ENCODE measurements around the gene GALNT16.
"Not testable (repeated sequence)": the region's sequence is repeated elsewhere in the genome, so short reads cannot be mapped to it uniquely, and the experiment has no call there.

The GALNT16 gene

GRCh38 chr14:69370061-69370460, 110.1 kb downstream of the GALNT16 start:
- no peak for DNase-seq

DNA sequence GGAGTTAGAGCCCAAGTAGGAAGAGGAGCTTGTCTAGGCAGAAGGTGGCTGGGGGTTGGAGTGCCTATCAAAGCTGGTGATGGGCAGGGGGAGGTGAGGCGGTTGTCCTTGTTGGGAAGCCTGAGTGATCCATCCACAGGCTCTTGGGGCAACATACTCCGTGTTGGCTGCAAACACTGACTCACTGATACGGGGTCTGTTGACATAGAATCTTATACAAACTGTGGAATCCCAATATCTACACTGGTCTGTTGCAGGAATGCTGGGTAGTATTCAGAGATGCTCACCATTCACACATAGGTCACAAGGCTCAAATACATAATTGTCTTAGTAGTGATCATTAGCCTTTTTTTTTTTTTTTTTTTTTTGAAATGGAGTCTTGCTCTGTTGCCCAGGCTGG, 112.2 kb downstream of the GALNT16 start:
- DNase-seq = no peak

- DNase-seq = no peak
These were observed 113.1 kb downstream of the GALNT16 start for GRCh38 chr14:69373104-69373503.

- DNase-seq = no peak
These were observed 114.3 kb downstream of the GALNT16 start for GRCh38 chr14:69374235-69374634.

DNA sequence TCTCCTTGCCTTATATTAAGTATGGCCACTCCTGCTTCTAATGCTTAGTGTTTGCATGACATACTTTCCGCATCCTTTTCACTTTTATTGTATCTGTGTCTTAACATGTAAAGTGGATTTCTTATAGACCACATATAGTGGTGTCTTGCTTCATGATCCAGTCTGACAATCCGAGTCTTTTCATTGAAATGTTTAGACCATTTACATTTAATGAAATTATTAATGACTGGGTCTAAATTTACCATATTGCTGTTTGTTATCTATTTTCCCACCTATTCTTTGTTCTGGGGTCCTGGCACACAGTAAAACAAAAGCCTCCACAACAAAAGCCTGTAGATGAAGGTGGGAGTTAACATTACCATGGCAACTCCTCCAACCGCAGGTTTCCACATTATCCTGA, 115.2 kb downstream of the GALNT16 start:
- no peak for DNase-seq

DNA sequence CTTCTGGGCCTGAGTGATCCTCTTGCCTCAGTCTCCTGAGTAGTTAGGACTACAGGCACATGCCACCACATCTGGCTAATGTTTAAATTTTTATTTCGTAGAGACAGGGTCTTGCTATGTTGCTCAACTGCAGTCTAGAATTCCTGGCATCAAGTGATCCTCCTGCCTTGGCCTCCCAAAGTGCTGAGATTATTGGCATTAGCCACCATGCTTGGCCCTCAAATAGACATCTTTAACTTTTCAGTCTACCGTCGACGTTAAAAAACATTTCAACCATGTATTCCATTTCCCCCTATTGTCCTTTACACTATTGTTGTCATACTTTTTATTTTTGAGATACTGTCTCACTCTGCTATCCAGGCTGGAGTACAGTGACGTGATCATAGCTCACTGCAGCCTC, 115.8 kb downstream of the GALNT16 start:
- DNase-seq = no peak

DNA sequence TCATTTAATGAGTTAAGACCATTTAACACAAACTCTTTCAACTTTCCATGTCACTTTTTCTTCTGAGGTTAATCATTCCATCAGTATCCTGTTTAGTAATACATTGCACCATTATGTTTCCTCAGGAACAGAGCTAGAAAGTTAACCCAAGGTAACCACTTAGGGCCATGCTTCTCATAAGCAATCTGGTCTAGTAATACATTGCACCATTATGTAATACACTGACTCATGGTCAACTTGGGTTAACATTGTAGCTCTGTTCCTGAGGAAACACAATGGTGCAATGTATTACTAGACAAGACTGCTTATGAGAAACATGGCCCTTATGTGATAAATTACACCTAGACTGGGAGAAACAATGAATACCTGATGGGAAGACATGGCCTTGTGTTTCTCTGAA, 116.5 kb downstream of the GALNT16 start:
- no peak for DNase-seq

GRCh38 chr14:69378274-69378673, 118.3 kb downstream of the GALNT16 start:
- DNase-seq = no peak

DNA sequence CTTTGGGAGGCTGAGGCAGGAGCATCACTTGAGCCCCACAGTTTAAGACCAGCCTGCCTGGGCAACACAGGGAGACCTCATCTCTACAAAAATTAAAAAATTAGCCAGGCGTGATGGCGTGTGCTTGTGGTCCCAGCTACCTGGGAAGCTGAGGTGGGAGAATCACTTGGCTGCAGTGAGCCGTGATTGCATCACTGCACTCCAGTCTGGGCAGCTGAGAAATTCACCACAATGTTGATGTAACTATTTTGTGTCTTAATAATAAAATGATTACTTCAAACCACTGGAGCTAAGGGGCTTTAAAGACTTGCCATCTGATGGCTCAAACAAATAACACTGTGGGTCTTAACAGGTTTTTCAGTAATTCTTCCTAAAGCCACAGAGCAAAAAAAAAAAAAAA, 127.4 kb downstream of the GALNT16 start:
- DNase-seq = no peak

DNA sequence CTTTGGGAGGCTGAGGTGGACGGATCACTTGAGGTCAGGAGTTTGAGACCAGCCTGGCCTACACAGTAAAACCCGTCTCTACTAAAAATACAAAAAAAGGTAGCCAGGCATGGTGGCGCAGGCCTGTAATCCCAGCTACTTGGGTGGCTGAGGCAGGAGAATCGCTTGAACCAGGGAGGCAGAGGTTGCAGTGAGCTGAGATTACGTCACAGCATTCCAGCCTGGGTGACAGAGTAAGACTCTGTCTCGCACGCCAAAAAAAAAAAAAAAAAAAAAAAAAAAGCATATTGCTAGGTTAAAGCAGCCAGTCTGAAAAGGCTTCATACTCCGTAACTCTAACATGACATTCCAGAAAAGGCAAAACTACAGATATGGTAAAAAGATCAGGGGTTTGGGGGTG, 131.4 kb downstream of the GALNT16 start:
- DNase-seq = not testable (repeated sequence)

- DNase-seq = no peak
These were observed 132.5 kb downstream of the GALNT16 start for GRCh38 chr14:69392481-69392880.

GRCh38 chr14:69395929-69396328, 136.0 kb downstream of the GALNT16 start:
- no peak for DNase-seq

GRCh38 chr14:69398053-69398817, 138.3 kb downstream of the GALNT16 start, which contains the start of the genes ERH and SLC39A9:
TSS of gene ERH (minus strand) at chr14:69398299. CDS start at chr14:69398233, 66 bp downstream.
TSS of gene SLC39A9 (plus strand) at chr14:69398692. CDS start at chr14:69399370, 678 bp downstream.
- DNase-seq = peak; percentile 100

GRCh38 chr14:69398818-69399210, 138.9 kb downstream of the GALNT16 start:
- DNase-seq = peak; percentile 66

DNA sequence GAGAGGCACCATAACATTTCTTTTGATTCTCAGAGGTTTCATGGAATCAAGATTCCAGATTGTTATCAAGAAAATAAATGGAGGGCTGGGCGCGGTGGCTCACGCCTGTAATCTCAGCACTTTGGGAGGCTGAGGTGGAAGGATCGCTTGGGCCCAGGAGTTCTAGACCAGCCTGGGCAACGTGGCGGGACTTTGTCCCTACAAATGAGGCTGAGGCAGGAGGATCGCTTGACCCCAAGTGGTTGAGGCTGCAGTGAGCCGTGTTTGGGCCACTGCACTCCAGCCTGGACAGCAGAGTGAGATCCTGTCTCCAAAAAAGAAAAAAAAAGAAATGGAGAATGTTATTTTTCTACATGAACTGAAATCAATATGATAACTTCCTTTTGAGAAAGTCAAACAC, 139.8 kb downstream of the GALNT16 start:
- no peak for DNase-seq

DNA sequence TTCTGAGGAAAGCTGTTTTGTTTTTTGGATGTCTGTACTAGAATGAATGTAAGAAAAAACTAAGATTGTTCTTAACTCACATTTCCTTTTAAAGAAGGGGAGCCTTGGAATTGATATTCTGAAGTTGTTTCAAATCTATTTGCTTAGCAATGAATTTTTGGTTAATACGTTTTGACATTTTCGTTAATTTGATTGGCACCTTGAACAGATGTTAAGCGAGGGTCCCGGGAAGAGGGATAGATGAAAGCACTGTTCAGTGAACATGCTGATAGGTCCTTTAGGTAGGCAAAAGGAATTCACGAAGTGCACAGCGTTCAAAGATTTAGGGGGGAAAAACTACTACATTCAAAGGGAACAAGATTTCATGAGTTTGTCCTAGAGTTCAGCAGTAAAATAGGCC, 140.2 kb downstream of the GALNT16 start:
- no peak for DNase-seq

DNA sequence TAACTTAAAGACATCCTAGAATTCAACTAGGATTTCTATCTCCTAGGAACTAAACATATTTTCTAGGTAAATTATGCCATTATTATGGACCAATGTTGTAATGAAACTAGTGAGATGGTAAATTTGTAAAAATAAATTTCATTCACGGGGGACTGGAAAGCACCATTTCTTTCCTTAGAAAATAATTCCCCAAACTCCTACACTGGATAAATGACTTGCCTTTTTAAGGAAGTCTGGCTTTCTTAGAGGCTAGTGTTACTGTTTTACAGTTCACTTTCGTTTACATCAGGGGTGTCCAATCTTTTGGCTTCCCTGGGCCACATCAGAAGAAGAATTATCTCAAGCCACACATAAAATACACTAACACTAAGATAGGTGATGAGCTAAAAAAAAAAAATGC, 141.9 kb downstream of the GALNT16 start:
- no peak for DNase-seq

DNA sequence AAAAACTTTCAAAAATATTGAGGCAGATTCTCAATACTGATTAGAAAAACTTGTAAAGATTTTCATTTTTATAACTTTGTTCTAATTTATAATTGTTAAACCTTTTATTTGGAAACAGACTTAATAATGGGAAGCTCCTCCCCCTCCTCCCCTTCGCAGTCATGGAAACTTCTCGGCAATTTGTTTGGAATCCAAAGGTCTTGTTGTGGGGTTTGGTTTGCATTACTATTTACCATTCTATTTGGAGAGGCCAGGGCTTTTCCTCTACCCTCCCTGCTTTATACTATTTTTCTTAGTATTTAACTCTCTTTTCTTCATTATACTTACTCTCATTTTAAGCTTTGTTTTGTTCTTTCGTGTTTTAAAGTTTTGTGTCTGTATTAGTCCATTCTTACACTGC, 144.5 kb downstream of the GALNT16 start:
- no peak for DNase-seq

- no peak for DNase-seq
These were observed 144.9 kb downstream of the GALNT16 start for GRCh38 chr14:69404883-69405282.

DNA sequence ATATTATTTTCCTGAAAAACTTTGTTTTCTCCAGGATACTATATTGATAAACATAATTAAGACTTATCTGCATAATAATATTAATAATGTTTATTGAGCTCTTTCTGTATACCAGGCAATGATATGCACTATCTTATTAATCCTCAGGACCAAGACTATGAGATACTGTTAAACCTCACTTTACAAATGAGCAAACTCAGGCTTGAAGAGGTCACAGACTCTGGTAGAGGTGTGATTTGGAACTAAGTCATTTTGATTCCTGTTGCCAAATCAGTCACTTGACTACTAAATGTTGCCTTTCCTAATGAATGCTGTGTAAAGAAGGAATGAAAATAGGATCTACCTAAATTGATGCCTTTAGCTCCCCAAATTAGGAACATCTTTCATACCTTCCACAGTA, 145.8 kb downstream of the GALNT16 start:
- DNase-seq = no peak
